ENCODE measurements around the gene YPEL1. TPM values are rescaled to one million over a fixed set of nuclear protein-coding genes. Genes with fewer than 3 reads are reported as not detected.

The YPEL1 gene
- polyA plus RNA-seq, 3 donors from 2014 or later = 72.9 to 100 (median 100) TPM

- H3K4me3 Mint-ChIP-seq = no peak overlapping the region
- H3K36me3 Mint-ChIP-seq = no peaks in the 10 kb centered on the region
- H3K9me3 Mint-ChIP-seq = no peaks in the 10 kb centered on the region
- H3K27ac Mint-ChIP-seq = no peak overlapping the region
- DNase-seq = no peak
- peaks cover 16 to 21% of the 10 kb centered on the region in 2 donors for H3K4me1 Mint-ChIP-seq
- H3K27me3 Mint-ChIP-seq (ENCODE audit: low read depth in 3 of 3) = peaks cover 0 to 5% (median 2%) of the 10 kb centered on the region in 3 donors
These were observed 75.6 kb downstream of the YPEL1 start for GRCh38 chr22:21659864-21660525.

GRCh38 chr22:21657360-21658032, 78.1 kb downstream of the YPEL1 start:
- Mint-ChIP-seq H3K27ac (peak overlapping the region; percentile 48 to 84 (median 76)), H3K4me1 (peaks cover 13 to 16% of the 10 kb centered on the region in 2 donors), H3K27me3 (ENCODE audit: low read depth in 3 of 3) (peaks cover 0 to 2% (median 1%) of the 10 kb centered on the region in 3 donors), H3K9me3 (no peaks in the 10 kb centered on the region), H3K4me3 (peak overlapping the region; percentile 78 to 92 (median 85)), H3K36me3 (no peaks in the 10 kb centered on the region)
- peak; percentile 77 to 81 (median 81) for DNase-seq

- Mint-ChIP-seq H3K36me3 (no peaks in the 10 kb centered on the region), H3K4me3 (peak overlapping the region; percentile 71 to 90 (median 78)), H3K4me1 (peaks cover 14 to 16% of the 10 kb centered on the region in 2 donors)
These were observed 78.6 kb downstream of the YPEL1 start for GRCh38 chr22:21657020-21657359.

GRCh38 chr22:21652547-21653545, 82.7 kb downstream of the YPEL1 start:
- peaks cover 0 to 4% (median 0%) of the 10 kb centered on the region in 3 donors for H3K36me3 Mint-ChIP-seq
- DNase-seq = no peak
- H3K4me3 Mint-ChIP-seq = peak overlapping the region; percentile 40 to 93 (median 87)
- H3K27ac Mint-ChIP-seq = no peak overlapping the region
- H3K4me1 Mint-ChIP-seq = peaks cover 26 to 33% of the 10 kb centered on the region in 2 donors
- peaks cover 0 to 3% (median 2%) of the 10 kb centered on the region in 3 donors for H3K27me3 Mint-ChIP-seq (ENCODE audit: low read depth in 3 of 3)
- no peaks in the 10 kb centered on the region for H3K9me3 Mint-ChIP-seq

More at GRCh38 chr22:21657020-21657359, 78.6 kb downstream of the YPEL1 start:
- Mint-ChIP-seq H3K9me3 (no peaks in the 10 kb centered on the region), H3K27ac (peak overlapping the region in 5 of 6 donors; percentile 37 to 82 (median 74)), H3K27me3 (ENCODE audit: low read depth in 3 of 3) (peaks cover 0 to 2% (median 1%) of the 10 kb centered on the region in 3 donors)
- DNase-seq = no peak

- Mint-ChIP-seq H3K9me3 (no peaks in the 10 kb centered on the region), H3K4me3 (peak overlapping the region; percentile 83 to 93 (median 87)), H3K4me1 (peaks cover 22 to 32% of the 10 kb centered on the region in 2 donors), H3K36me3 (peaks cover 0 to 4% (median 0%) of the 10 kb centered on the region in 3 donors), H3K27me3 (ENCODE audit: low read depth in 3 of 3) (peaks cover 0 to 3% (median 2%) of the 10 kb centered on the region in 3 donors), H3K27ac (peak overlapping the region in 3 of 6 donors; percentile 47 to 55 (median 49))
- peak; percentile 75 to 78 (median 77) for DNase-seq
These were observed 83.5 kb downstream of the YPEL1 start for GRCh38 chr22:21652010-21652546.

GRCh38 chr22:21651521-21652009, 84.0 kb downstream of the YPEL1 start:
- H3K4me3 Mint-ChIP-seq = peak overlapping the region; percentile 83 to 93 (median 87)
- H3K4me1 Mint-ChIP-seq = peaks cover 20 to 32% of the 10 kb centered on the region in 2 donors
- peak overlapping the region in 4 of 6 donors; percentile 36 to 59 (median 48) for H3K27ac Mint-ChIP-seq
- DNase-seq = no peak
- H3K27me3 Mint-ChIP-seq (ENCODE audit: low read depth in 3 of 3) = peaks cover under 1 to 4% (median 3%) of the 10 kb centered on the region in 3 donors
- H3K9me3 Mint-ChIP-seq = no peaks in the 10 kb centered on the region
- H3K36me3 Mint-ChIP-seq = peaks cover 4 to 8% (median 4%) of the 10 kb centered on the region in 3 donors

GRCh38 chr22:21650823-21651520, 84.6 kb downstream of the YPEL1 start:
- Mint-ChIP-seq H3K4me1 (peaks cover 19 to 30% of the 10 kb centered on the region in 2 donors), H3K27ac (peak overlapping the region in 4 of 6 donors; percentile 36 to 59 (median 48)), H3K36me3 (peaks cover 7 to 9% (median 8%) of the 10 kb centered on the region in 3 donors), H3K4me3 (peak overlapping the region; percentile 83 to 93 (median 87)), H3K9me3 (no peaks in the 10 kb centered on the region), H3K27me3 (ENCODE audit: low read depth in 3 of 3) (peaks cover 2 to 3% (median 2%) of the 10 kb centered on the region in 3 donors)
- DNase-seq = no peak

GRCh38 chr22:21650280-21650679, 85.3 kb downstream of the YPEL1 start:
- H3K36me3 Mint-ChIP-seq = peaks cover 7 to 9% (median 8%) of the 10 kb centered on the region in 3 donors
- no peak overlapping the region for H3K27ac Mint-ChIP-seq
- DNase-seq = no peak
- H3K27me3 Mint-ChIP-seq (ENCODE audit: low read depth in 3 of 3) = peaks cover 2 to 4% (median 3%) of the 10 kb centered on the region in 3 donors
- H3K4me1 Mint-ChIP-seq = peaks cover 19 to 30% of the 10 kb centered on the region in 2 donors
- peak overlapping the region in 2 of 5 donors; percentile 32 to 83 for H3K4me3 Mint-ChIP-seq
- H3K9me3 Mint-ChIP-seq = no peaks in the 10 kb centered on the region

Other genes starting within 250 kb of the YPEL1 start
- under 1 TPM in 2 of 3 donors, not detected in 1; 0.16 to 0.53 TPM for gene RIMBP3C, start 184.3 kb downstream of the YPEL1 start, polyA plus RNA-seq
- gene UBE2L3, start 168.1 kb downstream of the YPEL1 start, polyA plus RNA-seq = 100 to 1,000 TPM; 110 to 133 (median 115) TPM
- 10 to 100 TPM; 46.7 to 61.7 (median 47.7) TPM for gene YDJC, start 105.8 kb downstream of the YPEL1 start, polyA plus RNA-seq
- gene CCDC116, start 103.0 kb downstream of the YPEL1 start, polyA plus RNA-seq = under 1 TPM in 1 of 3 donors, not detected in 2; 0.13 TPM
- 100 to 1,000 TPM; 119 to 227 (median 178) TPM for gene SDF2L1, start 93.5 kb downstream of the YPEL1 start, polyA plus RNA-seq
- 10 to 100 TPM; 13.9 to 54.6 (median 14.5) TPM for gene PPIL2, start 69.8 kb downstream of the YPEL1 start, polyA plus RNA-seq
- gene MAPK1, start 131.9 kb upstream of the YPEL1 start, polyA plus RNA-seq = 100 to 1,000 TPM; 151 to 168 (median 162) TPM
- 10 to 100 TPM in 1 of 3 donors, 1 to 10 TPM in 2; 5.5 to 13.6 (median 8.0) TPM for gene PPM1F, start 217.1 kb upstream of the YPEL1 start, polyA plus RNA-seq
- gene TOP3B, start 247.0 kb upstream of the YPEL1 start, polyA plus RNA-seq = 10 to 100 TPM in 1 of 3 donors, 1 to 10 TPM in 2; 8.4 to 17.2 (median 9.7) TPM

Measured in immature natural killer cell (primary cell).